NCI-H2029 (cell line): Measurements from ENCODE around the gene LSP1.

ENCODE experiments used
- DNase-seq: peaks from one replicate; lab custom pipeline; 2025; lab: John Stamatoyannopoulos, UW

LSP1 gene

DNA sequence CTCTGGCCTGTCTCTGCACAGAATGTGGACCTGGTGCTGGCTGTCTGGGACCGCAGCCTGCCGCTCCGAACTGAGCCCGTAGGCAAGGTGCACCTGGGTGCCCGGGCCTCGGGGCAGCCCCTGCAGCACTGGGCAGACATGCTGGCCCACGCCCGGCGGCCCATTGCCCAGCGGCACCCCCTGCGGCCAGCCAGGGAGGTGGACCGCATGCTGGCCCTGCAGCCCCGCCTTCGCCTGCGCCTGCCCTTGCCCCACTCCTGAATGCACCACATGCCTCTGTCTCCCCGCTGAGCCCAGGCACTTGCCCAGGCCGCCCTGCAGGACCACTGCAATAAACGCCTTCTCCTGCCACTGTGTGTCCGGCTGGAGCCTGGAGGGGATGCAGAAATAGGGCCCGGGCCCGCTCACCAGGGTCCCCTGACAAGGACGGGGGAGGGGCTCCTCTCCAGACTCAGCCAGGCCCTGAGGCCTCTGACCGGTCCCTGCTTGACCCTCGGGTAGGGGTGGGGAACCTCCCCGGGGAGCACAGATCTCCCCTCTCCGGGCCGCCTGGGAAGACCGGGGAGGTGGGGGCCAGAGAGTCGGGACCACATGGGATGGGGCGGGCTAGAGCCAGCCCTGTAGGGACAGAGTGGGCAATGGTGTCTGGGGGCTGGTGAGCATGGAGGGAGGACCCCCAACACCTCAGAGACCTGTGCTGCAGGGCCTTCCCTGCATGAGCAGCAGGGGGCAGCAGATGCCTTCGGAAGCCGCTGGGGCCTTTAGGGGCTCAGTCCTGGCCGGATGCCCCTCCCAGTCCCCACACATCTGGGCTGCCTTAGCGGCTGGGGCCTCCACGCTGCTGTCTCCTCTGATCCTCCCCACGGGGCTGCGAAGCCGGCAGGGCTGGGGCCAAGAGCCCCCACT, 15.5 kb upstream of the LSP1 start:
- no peak for DNase-seq

DNA sequence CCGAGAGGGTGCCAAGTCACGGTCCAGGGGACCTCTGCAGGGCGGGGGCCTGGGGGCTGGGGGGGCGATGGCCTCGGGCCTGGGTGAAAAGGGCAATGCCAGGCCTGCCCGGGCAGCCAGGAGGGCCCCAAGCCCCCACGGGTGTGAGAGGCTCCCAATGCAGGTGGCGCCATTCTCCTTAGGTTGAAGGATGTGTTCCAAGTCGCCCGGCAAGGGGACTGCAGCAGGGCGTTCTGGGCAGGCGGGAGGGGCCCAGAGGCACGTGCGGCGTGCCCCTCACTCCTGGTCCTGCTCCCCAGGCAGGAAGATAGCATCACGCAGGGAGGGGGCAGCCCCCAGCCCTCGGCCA, 14.8 kb upstream of the LSP1 start:
- no peak for DNase-seq

DNA sequence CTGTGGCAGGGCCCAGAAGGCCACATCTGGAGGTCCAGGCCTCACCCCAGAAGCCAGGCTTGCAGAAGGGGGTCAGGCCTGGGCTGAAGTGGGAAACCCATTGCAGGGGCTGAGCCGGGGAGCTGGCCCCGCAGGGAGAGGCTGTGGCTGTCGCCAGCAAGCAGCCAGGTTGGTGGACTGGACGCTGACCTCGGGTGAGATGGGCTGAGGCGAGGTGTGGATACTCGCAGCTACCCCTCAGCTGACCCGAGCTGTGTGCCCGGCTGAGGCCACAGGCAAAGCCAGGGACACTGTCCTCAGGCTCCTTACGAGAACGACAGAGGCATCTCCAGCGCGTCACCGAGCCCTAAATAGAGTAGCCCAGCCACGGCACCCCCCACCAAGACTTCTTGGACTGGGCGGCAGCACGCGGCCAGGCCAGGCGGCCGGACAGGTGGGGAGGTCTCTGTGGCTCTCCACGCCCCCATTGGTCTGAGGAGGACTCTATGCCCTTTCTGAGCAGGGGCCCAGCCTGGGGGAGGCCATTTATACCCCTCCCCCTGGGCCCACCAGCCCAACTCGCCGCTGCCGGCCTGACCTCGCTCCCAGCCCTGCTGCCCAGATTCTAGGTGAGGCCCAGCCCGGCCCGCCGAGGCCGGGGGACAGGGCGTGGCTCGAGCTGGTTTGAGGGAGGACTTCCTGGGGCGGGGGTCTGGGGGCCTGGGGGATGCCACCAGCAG, 14.3 kb upstream of the LSP1 start, which contains the start of gene TNNI2:
TNNI2 (plus strand) TSS at position 556 of the 719 bp plus-strand sequence. CDS start 716 bp downstream, outside the sequence.
- no peak for DNase-seq

DNA sequence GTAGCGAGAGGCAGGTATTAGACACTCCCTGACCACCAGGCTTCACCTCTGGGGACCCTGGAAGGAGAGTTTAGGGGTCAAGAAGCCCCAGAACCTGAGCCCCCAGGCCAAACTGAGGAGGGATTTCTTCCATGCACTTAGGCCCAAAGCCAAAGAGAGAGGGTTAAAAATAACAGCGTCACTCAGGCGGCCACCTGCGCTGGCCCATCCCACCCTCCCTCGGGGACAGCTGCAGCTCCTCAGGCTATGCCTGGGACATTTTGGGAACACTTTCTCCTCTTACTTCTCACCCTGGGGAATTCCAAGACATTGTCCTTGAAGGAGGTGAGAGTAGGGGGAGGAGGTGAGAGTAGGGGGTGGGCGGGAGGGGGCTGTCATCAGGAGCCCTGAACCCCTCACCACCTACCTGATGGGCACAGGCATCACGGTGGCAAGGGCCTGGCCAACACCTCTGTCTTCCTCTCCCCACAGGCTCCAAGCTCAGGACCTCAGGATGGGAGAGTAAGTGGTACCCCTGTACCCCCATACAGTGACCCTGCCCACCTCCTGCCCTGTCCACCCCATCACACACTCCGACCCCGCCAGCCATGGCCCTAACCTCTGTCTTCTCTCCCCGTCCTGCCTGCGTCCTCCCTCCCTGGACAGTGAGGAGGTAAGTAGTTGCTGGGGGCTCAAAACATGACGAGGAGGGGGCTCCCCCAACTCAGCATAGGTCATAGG, 13.5 kb upstream of the LSP1 start:
- no peak for DNase-seq

DNA sequence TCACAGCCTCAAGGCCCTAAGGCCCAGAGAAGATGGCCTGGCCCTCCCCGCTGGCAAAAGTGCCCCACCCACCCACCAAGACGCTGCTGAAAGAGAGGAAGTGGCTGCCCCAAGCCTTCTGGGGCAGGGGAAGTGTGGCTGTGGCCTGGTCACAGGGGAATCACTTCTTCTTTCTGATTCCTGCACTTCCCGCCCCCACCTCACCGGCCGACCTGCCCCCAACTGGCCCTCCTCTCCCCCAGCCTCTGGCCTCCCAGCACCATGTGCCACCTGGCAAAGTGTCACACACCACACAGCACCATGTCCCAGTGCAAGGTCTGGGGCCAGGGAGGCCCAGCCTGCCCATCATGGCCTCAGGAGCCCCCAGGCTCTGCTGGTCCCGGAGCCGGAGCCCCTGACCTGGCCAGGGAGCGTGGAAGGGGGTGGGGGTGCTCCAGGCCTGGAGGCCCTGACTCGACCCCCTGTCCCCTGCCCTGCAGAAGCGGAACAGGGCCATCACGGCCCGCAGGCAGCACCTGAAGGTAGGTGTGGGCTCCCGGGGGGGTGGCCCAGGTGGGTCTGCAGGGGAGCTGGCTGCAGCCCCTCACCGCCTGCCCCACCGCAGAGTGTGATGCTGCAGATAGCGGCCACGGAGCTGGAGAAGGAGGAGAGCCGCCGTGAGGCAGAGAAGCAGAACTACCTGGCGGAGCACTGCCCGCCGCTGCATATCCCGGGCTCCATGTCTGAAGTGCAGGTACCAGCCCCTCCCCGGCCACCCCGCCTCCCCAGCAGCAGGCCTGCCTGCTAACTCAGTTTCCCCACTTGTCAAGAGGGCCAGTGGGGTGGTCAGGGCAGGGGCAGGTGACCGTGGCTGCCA, 12.7 kb upstream of the LSP1 start:
- no peak for DNase-seq

DNA sequence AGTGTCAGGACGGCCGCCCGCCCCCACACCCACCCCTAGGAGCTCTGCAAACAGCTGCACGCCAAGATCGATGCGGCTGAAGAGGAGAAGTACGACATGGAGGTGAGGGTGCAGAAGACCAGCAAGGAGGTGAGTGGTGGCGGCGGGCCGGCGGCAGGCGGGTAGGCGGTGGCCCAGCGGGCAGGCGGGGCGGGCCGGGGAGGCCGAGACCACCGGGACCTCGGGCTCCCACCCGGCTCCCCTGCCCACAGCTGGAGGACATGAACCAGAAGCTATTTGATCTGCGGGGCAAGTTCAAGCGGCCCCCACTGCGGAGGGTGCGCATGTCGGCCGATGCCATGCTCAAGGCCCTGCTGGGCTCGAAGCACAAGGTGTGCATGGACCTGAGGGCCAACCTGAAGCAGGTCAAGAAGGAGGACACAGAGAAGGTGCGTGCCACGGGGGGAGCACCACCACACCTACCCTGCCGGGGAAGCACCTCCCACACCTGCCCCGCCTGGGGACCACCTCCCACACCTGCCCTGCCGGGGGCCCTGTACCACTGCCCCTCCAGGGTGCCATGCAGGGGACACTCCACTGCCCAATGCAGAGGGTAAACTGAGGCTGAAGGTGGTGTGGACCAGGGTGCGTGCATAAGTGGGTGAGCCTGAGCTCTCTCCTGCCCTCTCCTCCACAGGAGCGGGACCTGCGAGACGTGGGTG, 12.0 kb upstream of the LSP1 start:
- DNase-seq = no peak

DNA sequence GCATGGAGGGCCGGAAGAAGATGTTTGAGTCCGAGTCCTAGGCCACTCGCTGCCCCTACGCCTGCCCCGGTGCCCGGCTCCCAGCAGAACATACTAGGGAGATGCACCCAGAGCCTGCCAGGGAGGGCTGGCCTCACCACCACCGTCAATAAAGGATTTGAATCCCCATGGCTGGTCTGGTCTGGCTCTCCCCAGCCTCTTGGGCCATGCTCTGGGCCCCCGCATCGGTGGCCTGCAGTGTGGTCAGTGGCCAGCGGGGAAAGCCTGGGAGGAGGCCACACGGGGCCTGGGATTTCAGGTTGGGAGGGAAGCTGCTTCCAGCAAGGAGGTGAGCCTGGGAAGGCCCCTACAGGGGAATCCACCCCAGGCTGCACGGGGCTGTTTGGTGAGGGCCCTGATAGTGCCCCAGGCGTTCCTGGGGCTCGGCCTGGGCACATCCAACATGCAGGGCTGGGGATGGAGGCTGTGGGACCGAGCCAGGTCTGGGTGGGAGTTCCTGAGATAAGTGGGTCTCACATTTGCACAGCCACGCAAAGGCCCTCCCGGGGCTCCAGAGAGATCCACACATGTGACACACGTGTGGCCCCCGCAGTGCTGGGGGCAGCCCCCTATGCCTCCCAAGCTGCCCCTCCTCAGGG, 11.3 kb upstream of the LSP1 start:
- no peak for DNase-seq

DNA sequence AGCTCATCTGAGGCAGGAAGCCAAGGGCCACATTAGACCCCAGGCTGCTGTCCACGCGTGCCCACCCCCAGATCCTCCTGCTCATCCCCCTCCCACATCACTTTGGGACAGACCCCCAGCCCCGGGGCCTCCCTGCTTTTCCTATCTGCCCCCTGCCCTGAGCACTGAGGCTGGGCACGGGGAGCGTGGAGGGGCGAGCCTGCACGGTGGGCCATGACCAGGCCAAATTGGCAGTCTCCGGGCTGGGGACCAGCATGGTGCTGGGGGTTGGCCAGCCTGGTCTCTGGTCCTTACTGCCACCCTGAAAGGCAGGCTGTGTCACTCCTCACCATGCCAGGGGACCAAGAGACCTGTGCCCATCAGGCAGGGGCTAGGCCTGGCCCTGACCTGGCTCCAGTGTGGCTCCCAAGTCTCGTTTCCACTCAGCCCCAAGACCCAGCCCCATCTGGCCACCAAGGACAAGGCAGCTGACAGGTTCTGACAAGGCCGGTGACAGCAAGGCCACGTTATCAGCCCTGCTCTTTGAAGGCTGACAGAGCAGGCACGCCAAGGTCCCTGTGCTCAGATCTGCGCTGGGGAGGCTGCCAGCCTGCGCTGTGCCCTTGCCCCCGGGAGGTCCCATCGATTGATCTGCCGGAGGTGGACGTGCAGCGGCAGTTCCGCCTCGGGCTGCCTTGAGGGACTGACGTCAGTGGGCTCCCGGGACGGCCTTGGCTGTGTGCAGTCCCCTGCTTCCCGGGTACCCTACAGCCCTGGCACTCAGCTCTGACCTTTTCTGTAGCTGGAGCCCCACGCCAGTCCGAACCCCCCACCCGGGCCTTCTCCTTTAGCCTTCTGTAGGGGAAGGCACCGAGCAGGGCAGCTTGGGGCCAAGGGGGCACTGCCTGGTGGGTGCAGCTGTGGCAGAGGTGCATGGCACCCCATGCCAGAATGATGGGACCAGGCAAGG, 10.5 kb upstream of the LSP1 start:
- DNase-seq = no peak

DNA sequence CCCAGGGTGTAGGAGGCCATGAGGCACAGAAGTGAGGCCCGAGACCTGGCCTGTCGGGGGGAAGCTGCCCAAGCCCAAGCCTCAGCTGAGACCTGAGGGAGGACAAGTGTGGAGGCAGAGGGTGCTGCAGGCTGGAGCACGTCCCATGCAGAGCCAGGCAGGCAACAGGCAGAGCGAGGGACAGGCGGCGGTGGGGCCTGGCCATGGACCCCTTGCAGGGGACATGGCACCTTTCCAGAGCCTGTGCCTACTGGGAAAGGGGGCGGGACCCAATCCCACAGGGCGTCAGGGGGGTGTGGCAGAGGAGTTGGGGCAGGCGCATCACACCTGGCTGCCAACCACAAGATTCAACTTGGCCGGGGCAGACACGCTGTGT, 9.8 kb upstream of the LSP1 start:
- no peak for DNase-seq

DNA sequence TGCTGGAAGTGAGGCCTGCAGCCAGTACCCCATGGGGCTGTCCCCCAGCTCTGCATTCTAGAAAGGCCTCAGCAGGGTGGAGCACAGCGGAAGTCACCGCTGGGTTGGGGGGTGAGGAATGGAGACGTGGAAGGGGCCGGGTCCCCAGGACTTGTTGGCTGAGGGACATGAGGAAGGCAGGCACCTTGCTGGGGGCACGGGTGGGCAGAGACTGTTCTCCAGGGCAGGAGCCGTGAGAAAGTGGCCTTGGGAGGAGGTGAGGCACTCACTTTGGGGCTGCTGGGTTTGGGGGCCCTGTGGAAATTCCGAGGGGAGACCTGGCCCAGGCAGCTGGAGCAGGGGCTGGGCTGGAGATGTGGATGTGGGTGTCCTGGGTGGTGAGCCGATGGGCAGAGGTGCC, 9.1 kb upstream of the LSP1 start:
- DNase-seq = no peak

DNA sequence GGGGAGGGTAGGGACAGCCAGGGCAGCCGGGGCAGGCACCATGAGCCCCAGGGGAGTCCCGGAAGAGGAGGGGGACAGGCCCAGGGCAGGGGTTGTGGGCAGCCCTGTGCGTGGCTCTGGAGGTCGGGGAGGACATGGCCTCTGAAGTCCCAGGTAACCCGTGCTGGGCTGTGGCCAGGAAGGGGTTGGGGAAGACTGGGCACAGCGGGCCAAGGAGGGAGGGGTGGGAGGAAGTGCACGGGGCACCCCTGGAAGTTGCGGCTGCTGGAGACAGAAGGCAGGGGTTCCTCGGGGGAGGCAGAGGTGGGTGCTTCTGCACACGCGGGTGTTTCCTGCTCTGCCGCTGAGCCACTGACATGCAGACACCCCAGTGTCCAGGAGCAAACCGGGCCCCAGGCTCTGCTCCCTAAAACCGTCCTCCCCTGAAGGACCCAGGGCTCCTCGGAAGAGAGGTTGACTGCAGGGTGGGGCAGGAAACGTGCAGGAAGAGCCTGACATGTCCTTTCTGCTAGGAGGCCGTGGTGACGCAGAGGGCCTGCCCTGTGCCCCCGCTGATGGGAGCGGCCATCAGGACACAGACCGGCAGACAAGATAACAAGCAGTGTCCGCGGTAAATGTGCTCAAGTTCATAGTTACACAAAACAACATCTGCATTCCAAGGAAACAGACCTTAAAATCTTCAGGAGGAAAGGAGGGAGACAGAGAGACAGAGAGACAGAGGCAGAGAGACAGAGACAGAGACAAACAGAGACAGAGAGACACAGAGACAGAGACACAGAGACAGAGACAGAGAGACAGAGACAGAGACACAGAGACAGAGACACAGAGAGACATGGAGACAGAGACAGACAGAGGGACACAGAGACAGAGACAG, 8.4 kb upstream of the LSP1 start:
- DNase-seq = no peak

DNA sequence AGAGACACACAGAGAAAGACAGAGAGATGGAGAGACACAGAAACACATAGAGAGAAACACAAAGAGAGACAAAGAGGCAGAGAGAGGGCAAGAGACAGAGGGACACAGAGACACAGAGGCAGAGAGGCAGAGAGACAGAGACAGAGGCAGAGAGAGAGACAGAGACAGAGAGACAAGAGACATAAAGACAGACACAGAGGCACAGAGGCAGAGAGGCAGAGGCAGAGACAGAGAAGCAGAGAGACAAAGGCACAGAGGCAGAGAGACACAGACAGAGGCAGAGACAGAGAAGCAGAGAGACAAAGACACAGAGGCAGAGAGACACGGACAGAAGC, 7.8 kb upstream of the LSP1 start:
- DNase-seq = no peak

DNA sequence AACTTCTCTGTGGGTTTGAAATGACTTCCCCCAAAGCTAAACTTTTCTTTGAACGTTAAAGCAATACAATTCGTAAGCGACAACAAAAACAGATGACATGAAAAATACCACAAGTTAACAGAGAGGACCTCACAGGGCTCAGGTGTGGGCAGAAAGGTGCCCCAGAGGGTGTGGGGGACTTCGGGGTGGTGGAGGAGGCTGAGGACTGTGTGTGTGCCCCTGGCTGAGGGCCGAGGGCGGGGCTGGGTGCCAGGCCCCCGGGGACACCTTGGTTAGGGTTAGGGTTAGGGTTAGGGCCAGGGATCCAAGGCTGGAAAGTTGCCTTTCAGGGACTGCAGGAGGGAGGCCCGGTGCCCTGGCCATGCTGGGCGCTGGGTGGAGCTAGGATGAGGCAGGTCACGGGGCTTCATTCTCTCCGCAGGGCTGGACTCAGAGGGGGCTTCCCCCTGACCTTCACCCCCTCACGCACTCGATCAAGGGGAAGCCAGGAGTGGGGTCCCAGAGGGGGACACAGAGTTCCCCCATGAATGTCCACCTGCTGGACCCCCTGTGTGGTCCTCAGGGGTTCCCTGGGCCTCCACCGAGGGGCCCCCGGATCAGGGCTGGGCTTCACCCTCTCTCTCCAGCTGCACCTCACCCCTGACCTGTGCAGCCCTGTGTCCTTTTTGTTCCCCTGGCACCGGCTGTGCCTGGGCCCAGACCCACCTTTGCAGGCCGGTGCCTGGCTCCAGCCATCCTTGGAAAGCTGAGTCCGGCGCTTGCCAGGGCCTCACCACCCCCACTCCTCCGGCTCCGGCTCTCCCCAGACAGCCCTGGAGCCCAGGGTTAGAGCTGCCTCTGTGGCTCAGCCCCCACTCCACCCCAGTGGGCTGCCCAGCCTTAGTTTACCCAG, 7.1 kb upstream of the LSP1 start:
- DNase-seq = no peak

DNA sequence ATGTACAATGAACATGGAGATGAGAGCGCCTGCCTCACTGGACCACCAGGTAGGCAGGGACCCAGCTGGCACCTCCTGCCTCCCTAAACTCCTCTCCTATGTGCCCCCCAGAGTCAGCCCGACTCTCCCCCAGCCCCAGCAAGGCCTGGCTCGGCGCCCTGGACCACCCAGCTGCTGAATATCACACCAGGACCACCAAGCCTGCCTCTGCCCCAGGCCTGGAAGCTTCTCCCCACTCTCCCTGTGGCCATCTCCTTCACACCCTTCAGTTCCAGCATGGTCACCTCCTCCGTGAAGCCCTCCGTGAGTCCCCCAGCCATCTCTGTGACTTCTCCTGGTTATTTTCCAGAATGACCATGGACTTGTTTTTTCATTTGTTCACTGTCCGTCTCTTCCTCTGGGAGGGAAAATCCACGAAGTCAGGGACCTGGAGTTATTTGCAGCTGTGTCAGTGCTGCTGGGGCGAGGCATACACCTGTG, 6.4 kb upstream of the LSP1 start:
- no peak for DNase-seq

DNA sequence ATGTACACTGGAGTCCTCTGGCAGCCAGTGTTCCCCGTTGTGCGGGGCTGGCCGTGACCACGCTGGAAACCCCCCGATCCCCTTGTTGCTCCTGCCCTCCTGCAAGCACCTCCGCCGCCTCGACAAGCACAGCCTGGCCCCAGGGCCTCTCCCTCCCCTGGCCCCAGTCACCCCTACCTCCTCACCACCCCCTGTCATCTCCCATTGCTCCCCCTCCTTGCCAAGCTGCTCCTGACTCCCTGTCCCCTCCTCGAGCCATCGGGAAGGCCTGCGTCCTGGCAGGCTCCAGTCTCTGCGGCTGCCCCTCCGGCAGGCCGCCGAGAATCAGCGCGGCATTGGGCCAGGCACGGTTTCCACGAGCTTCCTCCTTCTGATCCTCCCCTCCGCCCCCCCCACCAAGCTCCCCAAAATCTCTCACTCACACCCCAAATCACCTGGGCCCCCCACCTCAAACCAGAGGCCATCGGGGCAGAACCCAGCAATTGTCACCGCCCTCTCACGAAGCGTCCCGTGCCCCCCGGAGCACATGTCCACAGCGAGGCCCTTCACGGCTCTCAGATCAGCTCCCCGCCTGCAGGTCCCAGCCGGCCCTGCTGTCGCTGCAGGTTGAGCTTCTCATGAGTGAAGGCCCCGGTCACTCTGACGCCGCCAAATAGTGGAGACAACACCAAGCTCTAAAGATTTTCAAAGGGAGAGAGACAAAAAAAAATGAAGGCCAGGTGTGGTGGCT, 5.7 kb upstream of the LSP1 start:
- no peak for DNase-seq

DNA sequence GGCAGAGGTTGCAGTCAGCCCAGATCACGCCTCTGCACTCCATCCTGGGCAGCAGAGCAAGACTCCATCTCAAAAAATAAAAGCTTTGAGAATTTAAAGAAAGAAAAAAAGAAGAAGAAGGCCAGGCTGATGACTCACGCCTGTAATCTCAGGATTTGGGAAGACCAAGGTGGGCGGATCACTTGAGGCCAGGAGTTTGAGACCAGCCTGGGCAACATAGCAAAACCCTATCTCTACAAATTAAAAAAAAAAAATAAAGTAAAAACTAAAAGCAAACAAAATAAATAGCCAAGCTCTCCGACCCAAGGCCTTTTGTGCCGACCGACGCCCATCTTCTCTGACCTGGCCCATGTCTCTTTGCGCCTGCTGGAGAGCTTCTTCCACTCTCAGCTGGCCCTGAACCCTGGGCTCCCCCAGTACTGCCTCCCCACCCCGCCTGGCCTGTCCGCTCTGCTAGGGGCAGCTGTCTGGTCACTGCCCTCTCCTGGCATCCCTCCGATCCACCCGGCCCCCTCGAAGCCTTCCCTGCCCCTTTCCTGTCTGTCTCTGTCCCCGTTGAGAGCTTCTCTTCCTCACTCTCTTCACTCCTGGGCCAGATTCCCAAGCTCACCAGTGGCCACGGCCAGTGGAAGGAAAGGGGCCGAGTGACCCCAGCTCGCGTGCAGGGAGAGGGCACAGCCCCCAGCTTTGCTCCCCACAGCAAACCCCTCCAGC, 4.8 kb upstream of the LSP1 start:
- no peak for DNase-seq
